Jurkat, Clone E6-1 (cell line): ENCODE measurements around the gene BEST2.

Experiments
- DNase-seq: peaks from one replicate; pipeline ENCODE4 v3.0.0-alpha.2; 2011; ENCODE audit warnings: low read depth, low spot score
- H3K4me3 ChIP-seq: 2 replicates; pipeline ENCODE4 v1.5.1; 2011; ENCODE audit warnings: mild to moderate bottlenecking, low read length, control low read depth, moderate library complexity

Gene BEST2

DNA sequence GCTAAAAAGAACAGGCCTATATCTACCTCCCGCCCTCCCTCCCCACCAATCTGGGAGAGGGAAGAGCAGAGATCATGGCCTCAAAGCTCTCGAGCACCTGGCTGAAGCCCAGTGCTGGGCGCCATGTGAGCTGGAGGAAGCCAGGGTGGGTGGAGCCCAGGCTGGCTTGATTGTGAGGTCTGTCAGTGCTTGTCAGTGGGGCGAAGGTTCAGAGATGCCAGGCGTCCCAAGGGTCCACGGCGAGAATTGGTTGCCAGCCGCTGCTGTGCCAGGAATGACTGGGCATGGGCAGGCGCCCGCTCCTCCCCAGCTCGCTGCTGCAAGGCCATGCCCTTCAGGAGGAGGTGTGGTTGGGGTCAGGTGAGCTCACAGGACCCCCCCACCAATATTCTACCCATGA, 11.5 kb downstream of the BEST2 start:
- H3K4me3 ChIP-seq: no peak overlapping the region
- DNase-seq: no peak

DNA sequence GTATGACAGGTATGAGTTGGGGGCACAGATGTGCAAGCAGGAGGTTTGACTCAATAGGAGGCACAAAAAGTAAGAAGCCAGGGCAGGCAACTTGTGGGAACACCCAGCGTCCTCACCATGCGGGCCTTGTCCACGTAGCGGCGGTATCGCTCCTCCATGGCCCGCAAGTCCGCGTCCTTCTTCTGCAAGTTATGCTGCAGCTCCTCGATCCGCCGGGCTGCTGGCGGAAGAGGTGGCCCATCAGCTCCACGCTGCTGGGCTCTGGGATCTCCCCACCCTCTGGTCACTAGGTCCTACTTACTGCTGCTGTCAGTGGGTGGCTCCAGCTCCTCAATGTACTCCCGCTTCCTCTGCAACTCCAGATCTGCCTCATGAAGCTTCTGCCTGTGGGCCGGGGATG, 13.1 kb downstream of the BEST2 start:
- no peak overlapping the region for H3K4me3 ChIP-seq
- no peak for DNase-seq

DNA sequence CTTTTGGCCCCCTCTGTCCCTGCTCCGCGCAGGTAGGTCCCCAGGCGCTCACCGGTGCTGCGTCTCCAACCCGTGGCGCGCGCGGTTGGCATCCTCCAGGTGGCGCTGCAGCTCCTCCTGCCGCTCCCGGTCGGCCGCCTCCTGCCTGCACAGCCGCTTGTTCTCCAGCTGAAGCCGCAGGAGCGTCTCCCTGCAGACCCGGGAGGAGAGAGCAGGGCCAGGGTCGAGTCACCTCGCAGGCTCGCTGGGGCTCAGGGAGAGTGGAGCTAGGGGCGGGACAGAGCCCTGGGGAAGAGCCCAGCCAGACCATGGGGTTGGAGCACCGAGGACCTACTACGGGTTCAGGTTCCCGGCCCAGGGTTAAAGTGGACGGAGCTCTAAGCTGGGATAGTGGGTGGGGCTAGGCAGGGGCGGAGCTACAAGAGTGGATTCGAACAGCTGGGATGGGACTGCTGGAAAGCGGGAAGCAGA, 14.5 kb downstream of the BEST2 start:
- peak overlapping the region; percentile 47 for H3K4me3 ChIP-seq
- DNase-seq: no peak

DNA sequence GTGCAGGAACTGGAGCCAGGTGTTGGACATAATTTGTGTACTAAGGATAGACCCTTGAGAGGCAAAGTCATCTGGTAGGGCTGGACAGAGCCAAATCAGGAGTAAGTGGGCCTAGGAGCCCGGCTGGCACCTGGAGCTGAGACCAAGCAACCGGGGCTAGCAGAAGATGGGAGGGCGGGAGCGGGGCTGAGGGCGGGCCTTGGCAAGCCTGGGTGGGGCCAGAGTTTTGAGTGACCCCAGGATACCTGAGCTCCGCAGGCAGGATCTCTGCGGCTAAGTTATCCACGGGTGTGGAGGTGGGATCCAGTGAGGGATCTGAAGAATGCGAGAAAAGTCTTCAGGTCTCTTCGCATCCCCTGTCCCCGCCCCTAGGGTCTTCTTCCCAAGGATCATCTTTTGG, 15.6 kb downstream of the BEST2 start:
- no peak overlapping the region for H3K4me3 ChIP-seq
- DNase-seq: no peak

DNA sequence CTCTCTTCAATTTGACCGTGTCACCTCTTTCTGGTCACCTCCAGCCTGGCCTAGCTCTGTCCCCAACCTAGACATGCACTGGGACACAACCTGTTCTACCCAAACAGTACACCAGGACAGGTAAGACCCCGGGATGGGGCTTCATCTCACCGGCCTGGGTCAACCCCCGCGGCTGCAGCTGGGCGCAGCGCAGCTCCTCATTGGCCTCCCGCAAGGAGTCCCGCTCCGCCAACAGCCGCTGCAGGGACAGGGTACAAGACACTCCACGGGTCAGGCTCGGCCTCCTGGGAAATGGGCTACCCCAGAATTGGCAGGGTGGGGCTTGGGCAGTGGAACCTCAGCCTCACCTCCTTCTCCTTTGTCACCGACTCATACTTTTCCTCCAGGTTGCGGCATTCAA, 16.1 kb downstream of the BEST2 start:
- DNase-seq: no peak
- no peak overlapping the region for H3K4me3 ChIP-seq

DNA sequence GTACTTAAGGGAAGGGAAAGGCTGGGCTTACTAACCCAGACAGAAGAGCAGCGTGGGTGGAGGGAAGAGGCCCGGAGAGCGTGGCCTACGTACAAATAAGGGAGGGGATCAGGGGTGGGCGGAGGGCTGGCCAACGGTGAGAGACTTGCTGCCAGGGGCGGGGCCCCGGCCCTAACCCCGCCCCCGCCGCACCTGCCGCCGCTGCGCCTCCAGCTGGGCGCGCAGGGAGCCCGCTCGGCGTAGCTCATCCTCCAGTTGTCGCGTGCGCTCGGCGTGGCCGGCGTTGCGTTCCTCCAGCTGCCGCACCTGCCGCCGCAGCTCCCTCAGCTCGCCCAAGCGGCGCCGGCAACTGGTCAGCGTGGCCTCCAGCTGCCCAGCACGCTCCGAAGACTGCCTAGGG, 18.1 kb downstream of the BEST2 start:
- DNase-seq: peak; percentile 78
- H3K4me3 ChIP-seq: peak overlapping the region; percentile 36

DNA sequence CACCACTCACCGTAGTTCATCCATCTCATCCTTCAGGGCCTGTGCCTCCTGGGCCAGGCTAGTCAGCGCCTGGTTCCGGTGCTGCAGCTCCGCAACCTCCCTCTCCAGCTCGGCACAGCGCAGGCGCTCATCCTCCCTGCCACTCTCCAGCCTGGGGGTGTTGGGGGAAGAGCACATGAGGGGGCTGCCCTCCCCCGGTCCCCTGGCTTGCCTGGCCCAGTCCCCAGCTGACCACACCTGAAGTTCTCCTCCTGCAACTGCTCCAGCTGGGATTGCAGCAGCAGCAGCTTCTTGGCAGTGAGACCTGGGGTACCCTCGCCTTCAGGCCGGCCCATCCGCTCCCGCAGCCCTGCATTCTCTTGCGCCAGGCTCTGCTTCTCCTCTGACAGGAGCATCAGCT, 19.3 kb downstream of the BEST2 start:
- no peak for DNase-seq
- H3K4me3 ChIP-seq: no peak overlapping the region

DNA sequence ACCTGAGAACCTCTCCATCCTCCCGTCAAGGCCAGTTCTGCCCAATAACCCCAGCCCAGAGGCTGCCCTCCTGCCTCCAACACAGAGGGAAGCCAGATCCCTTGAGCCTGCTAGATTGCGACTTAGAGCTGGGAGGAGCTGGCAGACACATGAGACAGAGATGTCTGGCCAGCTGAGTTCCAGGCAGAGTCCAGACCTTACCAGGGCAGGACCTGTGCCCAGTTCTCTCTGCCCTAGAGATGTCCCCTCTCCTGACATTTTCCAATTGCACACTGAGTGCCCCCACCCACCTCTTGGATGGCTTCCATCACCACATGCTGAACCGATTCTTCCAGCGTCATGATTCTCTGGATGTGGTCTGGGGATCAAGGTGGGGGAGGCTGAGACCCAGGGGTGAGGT, 20.7 kb downstream of the BEST2 start:
- H3K4me3 ChIP-seq: no peak overlapping the region
- no peak for DNase-seq

DNA sequence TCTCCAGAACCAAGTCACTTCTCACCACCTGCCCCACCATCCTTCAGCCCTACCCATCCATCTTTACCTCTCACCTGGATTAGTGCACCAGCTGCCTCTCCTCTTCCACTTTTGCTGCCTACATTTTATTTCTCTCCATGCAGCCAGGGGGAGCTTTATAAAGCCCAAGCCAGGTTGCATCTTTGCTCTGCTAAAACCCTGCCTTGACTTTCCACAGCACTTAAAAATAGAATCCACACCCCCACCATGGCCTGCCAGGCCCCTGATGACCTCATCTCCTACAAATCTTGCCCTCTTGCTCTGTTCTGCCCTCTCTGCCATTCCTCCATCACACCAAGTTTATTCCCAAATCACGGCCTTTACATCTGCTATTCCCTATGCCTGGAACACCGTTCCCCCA, 22.0 kb downstream of the BEST2 start:
- no peak overlapping the region for H3K4me3 ChIP-seq
- no peak for DNase-seq

DNA sequence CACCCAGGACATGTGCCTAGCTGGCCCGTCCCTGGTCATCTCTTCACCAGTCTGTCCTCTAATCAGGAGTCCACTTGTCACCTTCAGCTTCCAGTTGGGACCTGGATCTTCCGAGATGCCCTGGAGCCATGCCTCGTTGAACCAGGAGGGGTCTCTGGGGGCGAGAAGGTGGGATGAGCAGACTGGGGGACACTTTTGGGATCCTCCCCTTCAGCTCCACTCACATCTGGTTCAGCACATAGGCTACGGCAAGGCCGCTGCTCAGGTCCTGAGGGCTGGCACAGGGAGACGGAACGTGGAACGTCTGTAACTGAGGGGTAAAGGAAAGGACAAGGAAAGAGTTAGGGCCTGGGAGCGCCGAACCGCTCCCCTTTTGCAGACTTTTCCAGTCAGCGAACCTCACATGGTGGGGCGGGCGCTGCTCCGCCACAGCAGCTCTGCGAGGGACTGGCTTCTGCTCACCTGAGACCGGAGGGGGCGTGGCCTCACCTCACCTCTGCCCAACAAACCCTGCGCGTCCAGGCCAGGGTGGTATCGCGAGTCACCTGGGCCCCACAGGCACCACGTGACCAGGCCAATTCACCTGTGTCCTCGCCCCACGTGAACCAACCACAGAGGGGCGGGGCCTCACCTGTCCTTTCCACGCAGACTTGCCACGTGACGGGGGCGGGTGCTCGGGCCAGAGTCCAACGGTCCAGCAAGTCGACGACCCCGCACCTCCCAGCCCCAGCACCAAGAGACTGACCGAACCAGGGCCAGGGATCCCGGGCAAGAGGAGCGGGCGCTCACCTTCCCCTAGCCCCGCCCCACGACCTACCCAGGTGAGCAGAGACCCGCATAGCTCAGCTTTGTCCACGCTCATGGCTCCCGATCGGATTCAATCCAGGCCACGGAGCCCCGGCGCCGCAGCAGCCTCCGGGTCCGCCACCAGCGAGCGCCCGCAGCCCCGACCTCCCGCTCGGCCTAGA, 23.3 kb downstream of the BEST2 start, which contains the start of gene HOOK2:
Gene HOOK2, minus strand, starts transcription at position 965 of the 968 bp plus-strand sequence. Its CDS starts 103 bp downstream, at position 862.
- H3K4me3 ChIP-seq: peak within 1 kb of the TSS; percentile 72
- DNase-seq: no peak

DNA sequence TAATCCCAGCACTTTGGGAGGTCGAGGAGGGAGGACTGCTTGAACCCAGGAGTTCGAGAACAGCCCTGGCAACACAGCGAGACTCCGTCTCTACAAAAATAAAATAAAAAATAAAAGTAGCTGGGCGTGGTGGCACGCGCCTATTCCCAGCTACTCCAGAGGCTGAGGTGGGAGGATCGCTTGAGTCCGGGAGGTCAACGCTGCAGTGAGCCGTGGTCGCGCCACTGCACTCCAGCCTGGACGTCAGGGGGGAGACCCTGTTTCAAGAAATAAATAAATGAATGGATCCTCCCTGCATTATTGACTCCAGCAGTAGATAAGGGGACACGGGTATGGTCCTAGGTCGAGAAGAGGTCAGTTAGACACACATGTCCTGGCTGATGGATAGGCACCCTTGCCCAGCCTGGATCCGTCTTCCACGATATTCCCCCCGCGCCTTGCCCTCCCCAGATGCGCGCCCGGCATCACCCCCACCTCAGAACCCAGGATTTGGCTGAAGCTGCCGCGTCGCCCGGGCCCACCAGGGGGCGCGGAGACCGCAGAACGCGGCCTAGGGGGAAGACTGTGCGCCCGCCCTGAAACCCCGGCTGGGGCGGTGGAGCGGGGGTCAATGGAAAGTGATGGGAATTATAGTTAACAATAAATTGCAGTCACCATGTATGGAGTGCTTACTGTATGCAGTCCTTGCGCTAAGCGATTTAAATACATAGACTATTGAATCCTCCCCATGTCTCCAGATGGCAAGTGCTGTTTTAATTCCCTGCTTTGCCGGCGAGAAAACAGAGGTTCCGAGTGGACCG, 25.8 kb downstream of the BEST2 start:
- H3K4me3 ChIP-seq: peak overlapping the region; percentile 73
- no peak for DNase-seq

DNA sequence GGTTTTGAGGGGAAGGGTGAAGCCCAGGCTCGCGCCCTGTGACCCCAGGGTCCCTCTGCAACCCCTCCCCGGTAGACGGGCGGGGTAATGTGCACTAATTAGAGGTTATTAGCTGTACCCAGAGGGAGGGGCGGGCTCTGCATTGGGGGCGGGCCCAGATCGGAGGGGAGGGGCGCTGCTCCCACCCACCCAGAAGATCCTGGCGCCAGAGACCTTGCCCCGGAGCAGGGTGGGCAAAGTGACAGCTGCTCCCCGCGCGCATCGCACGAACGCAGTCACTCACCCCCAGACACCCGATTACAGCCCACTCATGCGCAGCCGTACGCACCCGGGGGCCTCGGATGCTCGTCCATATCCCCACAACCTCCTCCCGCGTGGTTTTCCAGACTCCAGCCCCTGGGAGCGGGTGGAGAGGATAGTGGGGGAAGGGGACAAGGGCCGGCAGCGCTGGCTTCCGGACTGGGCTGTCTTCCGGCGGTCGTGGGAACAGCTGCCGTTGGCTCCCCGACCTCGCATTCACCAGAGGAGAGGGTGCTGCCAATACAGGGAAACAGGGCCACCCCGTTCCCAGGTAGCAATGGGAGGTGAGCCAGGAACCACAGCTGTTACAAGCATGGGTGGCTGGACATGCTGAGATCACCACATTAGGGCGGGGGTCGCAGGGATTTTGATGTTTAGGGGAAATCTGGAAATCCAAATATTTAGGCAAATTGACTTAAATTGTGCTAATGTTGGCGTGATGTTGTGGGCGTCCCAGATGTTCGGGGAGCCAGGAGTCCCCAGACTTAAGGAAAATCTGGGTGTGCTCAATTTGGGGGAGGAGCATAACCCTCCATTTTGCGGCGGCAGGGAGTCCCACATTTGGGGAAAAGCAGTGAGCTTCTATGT, 26.7 kb downstream of the BEST2 start:
- peak overlapping the region; percentile 73 for H3K4me3 ChIP-seq
- no peak for DNase-seq

DNA sequence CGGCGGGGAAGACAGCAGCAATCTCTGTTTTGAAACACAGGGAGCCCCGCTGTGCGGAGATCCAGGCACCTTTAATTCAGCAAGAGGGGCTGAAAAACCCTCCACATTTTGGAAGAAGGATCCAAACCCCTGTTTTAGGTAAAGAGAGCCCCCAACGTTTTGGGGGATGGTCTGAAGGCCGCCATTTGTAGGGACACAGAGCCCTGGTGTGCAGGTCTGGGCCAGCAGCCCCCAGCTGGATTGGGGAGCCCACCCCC, 27.2 kb downstream of the BEST2 start:
- peak overlapping the region; percentile 73 for H3K4me3 ChIP-seq
- no peak for DNase-seq

DNA sequence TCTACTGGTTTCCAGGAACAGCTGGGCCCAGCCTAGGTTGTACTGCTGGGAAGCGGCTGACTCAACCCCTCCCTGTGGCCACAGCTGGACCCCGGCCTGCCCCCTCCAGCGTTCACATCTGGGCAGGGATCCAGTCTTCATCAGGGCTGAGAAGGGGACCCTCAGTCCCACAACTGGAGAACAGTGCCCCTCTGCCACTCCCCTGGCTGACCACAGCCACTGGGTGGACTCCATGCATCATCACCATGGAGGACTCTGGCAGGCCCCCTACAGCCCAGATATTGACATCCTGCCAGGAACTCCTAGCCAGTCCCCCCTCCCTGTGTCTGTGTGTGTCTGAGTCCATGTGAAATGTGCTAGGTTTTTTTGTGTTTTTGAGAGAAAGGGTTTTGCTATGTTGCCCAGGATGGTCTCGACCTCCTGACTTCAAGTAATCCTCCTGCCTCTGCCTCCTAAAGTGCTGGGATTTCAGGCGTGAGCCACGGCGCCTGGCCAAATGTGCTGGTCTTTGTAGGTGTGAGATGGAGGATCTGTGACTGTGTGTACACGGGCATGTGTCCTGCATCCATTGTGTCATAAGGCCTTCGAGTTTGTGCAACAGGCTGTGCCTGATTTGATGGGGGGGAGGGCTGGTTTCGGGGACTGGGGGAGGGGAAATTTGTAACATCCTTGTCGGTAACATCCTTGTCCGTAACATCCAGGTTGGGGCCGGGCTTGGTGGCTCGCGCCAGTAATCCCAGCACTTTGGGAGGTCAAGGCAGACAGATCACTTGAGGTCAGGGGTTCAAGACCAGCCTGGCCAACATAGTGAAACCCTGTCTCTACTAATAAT, 27.8 kb downstream of the BEST2 start:
- no peak for DNase-seq
- H3K4me3 ChIP-seq: peak overlapping the region; percentile 73; the same call in 1 of the 2 replicates

DNA sequence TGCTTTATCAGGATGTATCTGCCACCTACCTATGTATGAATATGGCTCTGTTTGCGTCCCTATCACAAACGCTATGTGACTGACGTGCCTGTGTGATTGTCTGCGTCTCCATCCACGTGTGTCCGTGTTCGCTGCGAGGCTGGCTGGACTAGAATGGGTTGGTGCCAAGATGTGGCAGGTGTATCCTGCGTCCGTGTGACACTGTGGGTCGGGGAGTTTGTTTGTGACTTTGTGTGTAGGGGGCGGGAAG, 30.5 kb downstream of the BEST2 start:
- peak overlapping the region; percentile 67 for H3K4me3 ChIP-seq
- DNase-seq: no peak

DNA sequence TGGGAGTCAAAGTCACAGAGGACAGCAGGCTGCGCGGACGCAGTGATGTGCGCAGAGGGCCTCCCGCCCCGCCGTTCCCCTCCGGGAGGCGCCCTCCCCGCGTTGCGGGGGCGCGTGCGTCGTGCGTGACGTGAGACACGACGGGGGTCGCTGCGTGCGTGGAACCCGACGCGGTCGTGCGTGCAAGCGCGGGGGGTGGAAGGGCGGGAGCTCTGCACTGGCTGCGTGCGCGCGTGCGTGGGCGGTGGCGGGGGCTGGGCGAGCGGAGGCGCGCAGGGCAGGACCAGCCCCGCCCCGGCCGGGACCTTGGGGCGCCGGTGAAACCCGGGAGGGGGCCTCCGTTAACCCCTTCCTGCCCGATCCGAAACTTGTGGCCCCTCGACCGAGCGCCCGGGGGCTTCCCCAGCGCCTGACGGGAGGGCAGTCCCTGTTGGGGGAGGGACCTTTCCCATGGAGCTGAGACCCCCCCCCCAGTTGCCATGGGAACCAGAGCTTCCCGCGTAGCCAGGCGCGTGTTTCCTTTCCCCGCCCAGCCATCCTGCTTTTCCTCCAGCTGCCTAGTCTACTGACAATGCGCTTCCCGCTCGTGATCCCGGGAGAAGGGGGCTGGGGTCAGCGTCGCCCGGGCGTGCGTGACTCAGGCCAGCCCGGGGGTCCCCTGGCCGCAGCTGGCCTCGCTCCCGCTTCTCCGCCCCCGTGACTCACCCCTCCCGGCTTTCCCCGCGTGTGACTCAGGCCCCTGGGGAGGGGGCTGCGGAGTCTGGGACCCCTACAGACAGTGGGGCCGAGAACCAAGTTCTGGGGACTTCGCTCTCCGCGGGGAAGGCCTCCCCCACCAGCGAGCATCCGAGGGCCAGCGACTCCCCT, 31.1 kb downstream of the BEST2 start:
- peak; percentile 79 for DNase-seq
- H3K4me3 ChIP-seq: peak overlapping the region; percentile 67

DNA sequence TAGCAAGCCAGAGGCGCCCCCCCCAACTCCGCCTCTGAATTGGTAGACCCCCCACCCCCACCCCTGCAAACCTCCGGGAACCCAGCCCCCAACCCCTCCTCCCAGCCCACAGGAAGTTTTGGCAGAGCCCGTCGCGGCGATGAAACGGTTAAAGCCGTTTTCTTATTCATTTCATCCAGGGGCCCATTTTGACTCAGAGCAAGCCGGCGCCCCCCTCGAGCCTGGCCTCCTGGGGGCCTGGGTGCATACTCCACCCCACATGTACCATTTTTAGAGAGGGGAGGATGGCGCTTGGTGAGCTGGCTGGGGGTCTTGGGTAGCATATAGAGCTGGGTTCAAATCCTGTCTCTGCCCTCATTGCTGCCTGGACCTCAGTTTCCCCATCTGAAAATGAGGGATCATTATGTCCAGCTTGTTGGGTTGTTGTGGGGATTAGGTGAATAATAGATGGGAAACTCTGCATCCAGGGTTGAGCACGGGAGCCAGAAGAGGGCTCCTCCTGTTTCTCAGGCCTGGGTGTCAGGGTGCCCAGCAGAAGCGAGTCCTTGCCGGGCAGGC, 31.8 kb downstream of the BEST2 start:
- H3K4me3 ChIP-seq: peak overlapping the region; percentile 67

More for the DNA sequence above, 31.8 kb downstream of the BEST2 start:
- peak; percentile 76 for DNase-seq
